Peyer's patch (tissue), 4 donors: Measurements from ENCODE around the gene OSBPL3.

Experiments used
- POLR2A ChIP-seq, 2 donors: fragments of 450-650 bp; IDR thresholded peaks; one replicate each; pipeline ENCODE4 v1.5.1; 2017; ENCODE audit warnings: antibody characterized with exemption in 2 of 2, mild to moderate bottlenecking in 2 of 2, moderate library complexity in 2 of 2
- TF ChIP-seq, protein P1 (sequence below), 6 experiments: fragments of 450-650 bp in 4 of 6; fragments of 200-600 bp in 2 of 6; sonication (generic) in 1 of 6; IDR thresholded peaks; one replicate each; pipeline ENCODE4 v1.5.1; 2017 to 2019; ENCODE audit warnings: antibody characterized with exemption in 6 of 6, mild to moderate bottlenecking in 3 of 6, moderate library complexity in 1 of 6

DNA sequence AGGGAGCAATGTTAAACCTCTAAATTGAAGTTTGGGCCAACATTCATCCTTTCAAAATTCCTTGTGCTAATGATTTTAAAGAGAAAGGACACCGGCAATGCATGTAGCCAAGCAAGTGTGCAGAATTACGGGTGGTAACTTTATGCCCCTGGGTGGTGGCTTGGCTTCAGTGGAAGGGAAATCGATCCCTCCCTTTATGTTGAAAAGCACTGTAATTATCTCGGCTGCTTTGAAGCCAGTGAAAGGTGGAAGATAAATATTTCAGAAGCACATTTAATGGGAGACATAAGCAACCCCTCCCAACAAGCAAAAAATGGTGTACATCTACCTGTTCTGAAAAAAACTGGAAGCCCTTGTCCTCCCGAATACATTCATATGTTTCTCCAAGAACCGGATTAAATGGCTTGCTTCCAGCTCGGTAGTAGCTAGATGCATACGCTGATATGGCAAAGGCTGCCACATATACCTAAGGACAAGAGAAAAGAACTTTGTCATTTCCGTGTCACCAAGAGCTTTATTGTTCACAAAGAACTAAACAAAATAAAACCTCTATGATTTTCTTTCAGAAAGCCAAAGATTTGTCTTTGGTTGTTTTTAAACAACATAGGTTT is 149.4 kb downstream of the OSBPL3 start:
- TF ChIP-seq, protein P1, sequence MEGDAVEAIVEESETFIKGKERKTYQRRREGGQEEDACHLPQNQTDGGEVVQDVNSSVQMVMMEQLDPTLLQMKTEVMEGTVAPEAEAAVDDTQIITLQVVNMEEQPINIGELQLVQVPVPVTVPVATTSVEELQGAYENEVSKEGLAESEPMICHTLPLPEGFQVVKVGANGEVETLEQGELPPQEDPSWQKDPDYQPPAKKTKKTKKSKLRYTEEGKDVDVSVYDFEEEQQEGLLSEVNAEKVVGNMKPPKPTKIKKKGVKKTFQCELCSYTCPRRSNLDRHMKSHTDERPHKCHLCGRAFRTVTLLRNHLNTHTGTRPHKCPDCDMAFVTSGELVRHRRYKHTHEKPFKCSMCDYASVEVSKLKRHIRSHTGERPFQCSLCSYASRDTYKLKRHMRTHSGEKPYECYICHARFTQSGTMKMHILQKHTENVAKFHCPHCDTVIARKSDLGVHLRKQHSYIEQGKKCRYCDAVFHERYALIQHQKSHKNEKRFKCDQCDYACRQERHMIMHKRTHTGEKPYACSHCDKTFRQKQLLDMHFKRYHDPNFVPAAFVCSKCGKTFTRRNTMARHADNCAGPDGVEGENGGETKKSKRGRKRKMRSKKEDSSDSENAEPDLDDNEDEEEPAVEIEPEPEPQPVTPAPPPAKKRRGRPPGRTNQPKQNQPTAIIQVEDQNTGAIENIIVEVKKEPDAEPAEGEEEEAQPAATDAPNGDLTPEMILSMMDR (IDR thresholded peaks at IDR 0.05): no peak
- no peak for TF ChIP-seq POLR2A (IDR thresholded peaks at IDR 0.05)
